Neural cell (in vitro differentiated cells): Measurements from ENCODE around the gene AGBL4.

ENCODE experiments used
- CTCF ChIP-seq: fragments of 450-650 bp; IDR thresholded peaks from 2 replicates; pipeline ENCODE4 v1.5.1; 2014; ENCODE audit warnings: antibody characterized with exemption, mild to moderate bottlenecking, moderate library complexity; ENCODE audit not compliant: poor library complexity, severe bottlenecking
- EP300 ChIP-seq: fragments of 450-650 bp; conservative IDR thresholded peaks from 2 replicates; pipeline ENCODE4 v1.6.1; 2014; ENCODE audit warnings: antibody characterized with exemption, mild to moderate bottlenecking, moderate library complexity; ENCODE audit not compliant: poor library complexity, severe bottlenecking
- EZH2 ChIP-seq: fragments of 200-600, 300-800 bp; shearing (Covaris generic), sonication (generic); IDR thresholded peaks from 2 replicates; pipeline ENCODE4 v1.6.1; 2014; ENCODE audit warnings: antibody characterized with exemption, low read length, borderline replicate concordance, mild to moderate bottlenecking; ENCODE audit not compliant: insufficient read depth, poor library complexity, severe bottlenecking
- POLR2AphosphoS5 ChIP-seq: IDR thresholded peaks from 2 replicates; pipeline ENCODE4 v1.6.1; 2012
- TAF1 ChIP-seq: IDR thresholded peaks from 2 replicates; pipeline ENCODE4 v1.6.1; 2012; ENCODE audit warnings: low read depth

GRCh38 chr1:48616710-48617109, 1407.0 kb downstream of the AGBL4 start:
- TF ChIP-seq POLR2AphosphoS5 (no peak), EP300 (no peak), CTCF (no peak), TAF1 (no peak), EZH2 (no peak)
